ENCODE results near the gene KIAA0513.

KIAA0513 gene

DNA sequence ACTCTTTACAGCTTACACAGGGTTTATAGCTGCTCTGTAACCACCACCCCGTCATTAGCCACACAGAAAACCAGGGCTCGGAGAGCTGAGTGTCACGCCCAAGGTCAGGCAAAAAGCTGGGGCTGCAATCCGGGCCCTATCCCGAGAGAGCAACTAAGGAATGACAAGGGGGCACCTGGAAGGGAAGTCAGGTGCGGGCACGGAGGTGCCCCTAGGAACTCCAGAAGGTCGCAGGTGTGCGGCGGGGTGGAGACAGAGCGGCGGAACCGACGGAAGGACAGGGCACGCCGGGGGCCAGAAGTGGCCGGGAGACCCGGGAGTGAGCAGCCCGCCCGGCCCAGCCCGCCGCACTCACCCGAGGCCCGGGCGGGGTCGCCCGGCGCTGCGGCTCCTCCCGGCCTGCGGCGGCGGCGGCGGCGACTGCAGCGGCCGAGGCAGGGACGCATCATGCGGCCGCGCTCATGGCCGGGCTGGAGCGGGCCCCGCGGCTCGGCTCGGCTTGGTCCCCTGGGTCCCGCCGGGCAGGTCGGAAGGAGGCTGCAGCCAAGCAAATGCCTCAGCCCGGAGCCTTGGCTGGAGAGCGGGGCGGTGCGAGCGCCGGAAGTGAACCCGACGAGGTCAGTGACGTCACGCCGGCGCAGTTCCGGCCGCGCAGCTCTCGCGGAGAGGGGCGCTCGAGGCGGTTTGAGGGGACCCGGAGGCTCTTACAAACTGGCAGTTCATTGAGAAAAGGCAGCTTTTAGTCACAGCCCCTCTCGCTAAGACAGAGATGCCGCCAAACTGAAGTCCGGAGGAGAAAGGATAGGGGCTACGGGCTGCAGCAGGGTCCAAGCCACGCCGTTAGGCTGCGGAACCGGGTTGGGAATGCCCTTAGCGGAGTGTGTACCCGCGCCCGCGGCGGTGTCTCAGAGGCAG is 16.4 kb upstream of the KIAA0513 start, which contains the start of gene ZDHHC7:
ZDHHC7 (minus strand) TSS at position 605 of the 915 bp plus-strand sequence. CDS start 20,917 bp downstream, outside the sequence.
- Histone ChIP-seq H3K4me1 (ENCODE audit: insufficient read depth, low read length, severe bottlenecking) (peaks cover 16% of the 10 kb centered on the region), H3K9me2 (ENCODE audit: low read depth, low read length) (no peaks in the 10 kb centered on the region), H2AFZ (ENCODE audit: low read length) (0 out of 2 replicates have a peak within 1 kb of the TSS, but pooled peaks have one; percentile 28), H3K27ac (ENCODE audit: low read depth, low read length, poor library complexity, severe bottlenecking) (peak within 1 kb of the TSS; percentile 64), H3F3A (ENCODE audit: insufficient read depth, low read length) (no peaks in the 10 kb centered on the region), H4K20me1 (ENCODE audit: insufficient read depth, low read length) (no peaks in the 10 kb centered on the region), H3K4me3 (ENCODE audit: low read depth, low read length, poor library complexity, severe bottlenecking) (peak within 1 kb of the TSS; percentile 82), H3K9me3 (ENCODE audit: low read length) (no peaks in the 10 kb centered on the region), H3K4me2 (ENCODE audit: low read length) (peak within 1 kb of the TSS; percentile 99), H3K9ac (ENCODE audit: low read length) (peak within 1 kb of the TSS; percentile 91), H3K27me3 (ENCODE audit: insufficient read depth, low read length) (no peaks in the 10 kb centered on the region), H3K36me3 (ENCODE audit: insufficient read depth, low read length) (no peaks in the 10 kb centered on the region), H3K79me2 (ENCODE audit: insufficient read depth, low read length) (peaks cover 16% of the 10 kb centered on the region)
- no peak; the same call in 1 of the 2 replicates for TF ChIP-seq CTCF (IDR thresholded peaks at IDR 0.05; ENCODE audit: low read length)
- no peak for TF ChIP-seq EZH2 (IDR thresholded peaks at IDR 0.05; ENCODE audit: borderline replicate concordance, low read length)

GRCh38 chr16:85011846-85012284 is 15.7 kb upstream of the KIAA0513 start:
- Histone ChIP-seq H3K4me3 (ENCODE audit: low read depth, low read length, poor library complexity, severe bottlenecking) (peak overlapping the region; percentile 82), H3F3A (ENCODE audit: insufficient read depth, low read length) (no peaks in the 10 kb centered on the region), H3K27ac (ENCODE audit: low read depth, low read length, poor library complexity, severe bottlenecking) (peak overlapping the region; percentile 64), H3K27me3 (ENCODE audit: insufficient read depth, low read length) (no peaks in the 10 kb centered on the region), H3K9me2 (ENCODE audit: low read depth, low read length) (no peaks in the 10 kb centered on the region), H3K4me2 (ENCODE audit: low read length) (peak overlapping the region; percentile 73), H3K9me3 (ENCODE audit: low read length) (no peaks in the 10 kb centered on the region), H3K36me3 (ENCODE audit: insufficient read depth, low read length) (no peaks in the 10 kb centered on the region), H3K79me2 (ENCODE audit: insufficient read depth, low read length) (peaks cover 16% of the 10 kb centered on the region), H4K20me1 (ENCODE audit: insufficient read depth, low read length) (no peaks in the 10 kb centered on the region), H3K9ac (ENCODE audit: low read length) (peak overlapping the region; percentile 91), H3K4me1 (ENCODE audit: insufficient read depth, low read length, severe bottlenecking) (peaks cover 16% of the 10 kb centered on the region), H2AFZ (ENCODE audit: low read length) (0 out of 2 replicates have a peak overlapping the region, but pooled peaks have one; percentile 28)
- TF ChIP-seq CTCF (IDR thresholded peaks at IDR 0.05; ENCODE audit: low read length) (no peak), EZH2 (IDR thresholded peaks at IDR 0.05; ENCODE audit: borderline replicate concordance, low read length) (no peak)

DNA sequence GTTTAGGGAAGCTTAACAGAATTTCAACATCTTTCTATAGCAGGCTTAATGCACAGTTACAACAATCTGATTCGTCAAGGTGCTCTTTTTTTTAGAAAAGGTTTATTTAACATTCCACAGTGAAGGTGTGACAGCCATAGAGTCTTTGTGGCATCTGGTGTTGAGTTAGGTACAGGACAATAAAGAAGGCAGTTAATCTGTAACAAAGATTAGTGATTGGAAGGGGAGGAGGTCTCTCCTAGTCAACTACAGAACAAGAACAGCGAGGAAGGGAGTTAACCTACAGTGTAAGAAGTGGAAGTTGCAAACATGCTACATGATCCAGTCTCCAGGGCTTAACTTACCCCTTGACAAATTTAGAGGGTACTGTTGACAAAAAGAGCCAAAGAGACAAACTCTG is 13.3 kb upstream of the KIAA0513 start:
- H4K20me1 ChIP-seq (ENCODE audit: insufficient read depth, low read length) = no peaks in the 10 kb centered on the region
- H3K9ac ChIP-seq (ENCODE audit: low read length) = no peak overlapping the region
- H3K4me2 ChIP-seq (ENCODE audit: low read length) = no peak overlapping the region
- peaks cover 16% of the 10 kb centered on the region for H3K4me1 ChIP-seq (ENCODE audit: insufficient read depth, low read length, severe bottlenecking)
- no peak for TF ChIP-seq EZH2 (IDR thresholded peaks at IDR 0.05; ENCODE audit: borderline replicate concordance, low read length)
- TF ChIP-seq CTCF (IDR thresholded peaks at IDR 0.05; ENCODE audit: low read length) = no peak
- no peak overlapping the region for H2AFZ ChIP-seq (ENCODE audit: low read length)
- no peaks in the 10 kb centered on the region for H3K9me3 ChIP-seq (ENCODE audit: low read length)
- H3K27ac ChIP-seq (ENCODE audit: low read depth, low read length, poor library complexity, severe bottlenecking) = no peak overlapping the region
- H3K9me2 ChIP-seq (ENCODE audit: low read depth, low read length) = no peaks in the 10 kb centered on the region
- H3F3A ChIP-seq (ENCODE audit: insufficient read depth, low read length) = no peaks in the 10 kb centered on the region
- H3K27me3 ChIP-seq (ENCODE audit: insufficient read depth, low read length) = no peaks in the 10 kb centered on the region
- peaks cover 15% of the 10 kb centered on the region for H3K79me2 ChIP-seq (ENCODE audit: insufficient read depth, low read length)
- no peak overlapping the region for H3K4me3 ChIP-seq (ENCODE audit: low read depth, low read length, poor library complexity, severe bottlenecking)
- no peaks in the 10 kb centered on the region for H3K36me3 ChIP-seq (ENCODE audit: insufficient read depth, low read length)

All from OCI-LY1 (cell line).